Mesodermal cell (in vitro differentiated cells): ENCODE data around the gene RASL11B.

Experiments used
- H3K27ac ChIP-seq: 2 replicates; pipeline ENCODE4 v1.7.0; 2013; ENCODE audit warnings: mild to moderate bottlenecking, low read depth, low read length, moderate library complexity; ENCODE audit not compliant: severe bottlenecking
- H3K36me3 ChIP-seq: 2 replicates; pipeline ENCODE4 v1.7.1; 2013; ENCODE audit warnings: mild to moderate bottlenecking, low read length, moderate library complexity; ENCODE audit not compliant: control insufficient read depth, insufficient read depth
- H3K4me1 ChIP-seq: one replicate; pipeline ENCODE4 v1.7.1; 2013; ENCODE audit warnings: mild to moderate bottlenecking, low read length; ENCODE audit not compliant: insufficient read depth, control insufficient read depth, poor library complexity, severe bottlenecking
- H3K4me3 ChIP-seq: 2 replicates; pipeline ENCODE4 v1.7.0; 2013; ENCODE audit warnings: low read length, control low read depth, mild to moderate bottlenecking; ENCODE audit not compliant: insufficient read depth, poor library complexity, severe bottlenecking; ENCODE audit errors: extremely low read depth
- H3K9me3 ChIP-seq: 2 replicates; pipeline ENCODE4 v1.7.1; 2013; ENCODE audit warnings: mild to moderate bottlenecking, low read length, moderate library complexity; ENCODE audit not compliant: control insufficient read depth
- WGBS, 2 experiments: methylation state at CpG; one replicate each; pipeline ENCODE4 v1.1.5; 2013; ENCODE audit warnings: missing lambda C conversion rate in 2 of 2; ENCODE audit not compliant: insufficient coverage in 2 of 2; 5-methylcytosine and 5-hydroxymethylcytosine counted together

RASL11B gene

GRCh38 chr4:52889778-52890520 lies 27.8 kb downstream of the RASL11B start:
- WGBS, 2 experiments = no CpG with 5 or more reads among the region's 2 CpGs
- Histone ChIP-seq H3K4me3 (no peak overlapping the region), H3K27ac (no peak overlapping the region)

GRCh38 chr4:52890521-52890791 lies 28.3 kb downstream of the RASL11B start:
- Histone ChIP-seq H3K36me3 (no peaks in the 10 kb centered on the region), H3K9me3 (peaks cover 9% of the 10 kb centered on the region), H3K27ac (no peak overlapping the region), H3K4me1 (no peaks in the 10 kb centered on the region), H3K4me3 (no peak overlapping the region)
- WGBS, 2 experiments = no CpG with 5 or more reads among the region's 1 CpG

More at GRCh38 chr4:52889778-52890520, 27.8 kb downstream of the RASL11B start:
- no peaks in the 10 kb centered on the region for H3K36me3 ChIP-seq
- no peaks in the 10 kb centered on the region for H3K4me1 ChIP-seq
- H3K9me3 ChIP-seq = peaks cover 11% of the 10 kb centered on the region

- Histone ChIP-seq H3K27ac (no peak overlapping the region), H3K4me1 (no peaks in the 10 kb centered on the region), H3K9me3 (no peaks in the 10 kb centered on the region), H3K4me3 (no peak overlapping the region), H3K36me3 (no peaks in the 10 kb centered on the region)
- 93 to 94% methylated on average over 1 of the region's 1 CpG for WGBS, 2 experiments
Measured at GRCh38 chr4:52891743-52892142, 29.6 kb downstream of the RASL11B start.

GRCh38 chr4:52892880-52893279 lies 30.8 kb downstream of the RASL11B start:
- Histone ChIP-seq H3K27ac (no peak overlapping the region), H3K9me3 (no peaks in the 10 kb centered on the region), H3K36me3 (no peaks in the 10 kb centered on the region), H3K4me3 (no peak overlapping the region), H3K4me1 (no peaks in the 10 kb centered on the region)
- WGBS, 2 experiments = 92 to 93% methylated on average over 2 of the region's 3 CpGs

- Histone ChIP-seq H3K36me3 (no peaks in the 10 kb centered on the region), H3K27ac (no peak overlapping the region), H3K4me1 (no peaks in the 10 kb centered on the region), H3K4me3 (no peak overlapping the region), H3K9me3 (no peaks in the 10 kb centered on the region)
- no CpG with 5 or more reads among the region's 1 CpG for WGBS, 2 experiments
Measured at GRCh38 chr4:52894443-52894842, 32.3 kb downstream of the RASL11B start.

- Histone ChIP-seq H3K27ac (no peak overlapping the region), H3K9me3 (no peaks in the 10 kb centered on the region), H3K4me3 (no peak overlapping the region), H3K36me3 (no peaks in the 10 kb centered on the region), H3K4me1 (no peaks in the 10 kb centered on the region)
- 92 to 100% methylated on average over 2 of the region's 4 CpGs for WGBS, 2 experiments
Measured at GRCh38 chr4:52903273-52903672, 41.2 kb downstream of the RASL11B start.

GRCh38 chr4:52904421-52904820 lies 42.3 kb downstream of the RASL11B start:
- H3K36me3 ChIP-seq = no peaks in the 10 kb centered on the region
- no peak overlapping the region for H3K4me3 ChIP-seq
- WGBS, 2 experiments = 80 to 83% methylated on average over 3 of the region's 4 CpGs
- no peaks in the 10 kb centered on the region for H3K9me3 ChIP-seq
- no peaks in the 10 kb centered on the region for H3K4me1 ChIP-seq
- no peak overlapping the region for H3K27ac ChIP-seq

GRCh38 chr4:52907510-52907909 lies 45.4 kb downstream of the RASL11B start:
- WGBS, 2 experiments = no CpG with 5 or more reads among the region's 2 CpGs
- Histone ChIP-seq H3K27ac (no peak overlapping the region), H3K4me3 (no peak overlapping the region), H3K9me3 (no peaks in the 10 kb centered on the region), H3K4me1 (no peaks in the 10 kb centered on the region), H3K36me3 (no peaks in the 10 kb centered on the region)

- H3K9me3 ChIP-seq = no peaks in the 10 kb centered on the region
- H3K4me1 ChIP-seq = no peaks in the 10 kb centered on the region
- no peak overlapping the region for H3K4me3 ChIP-seq
- no peaks in the 10 kb centered on the region for H3K36me3 ChIP-seq
- no peak overlapping the region for H3K27ac ChIP-seq
Measured at GRCh38 chr4:52910115-52910514, 48.0 kb downstream of the RASL11B start.

- Histone ChIP-seq H3K4me3 (no peak overlapping the region), H3K9me3 (no peaks in the 10 kb centered on the region), H3K27ac (no peak overlapping the region), H3K4me1 (no peaks in the 10 kb centered on the region), H3K36me3 (no peaks in the 10 kb centered on the region)
- WGBS, 2 experiments = 0% methylated on average over 2 of the region's 3 CpGs; no CpG with 5 or more reads in 1 of the 2 experiments
Measured at GRCh38 chr4:52911684-52912294, 49.7 kb downstream of the RASL11B start.

GRCh38 chr4:52912608-52913007 lies 50.5 kb downstream of the RASL11B start:
- whole genome bisulfite sequencing, 2 experiments = no CpG with 5 or more reads among the region's 2 CpGs
- Histone ChIP-seq H3K4me1 (no peaks in the 10 kb centered on the region), H3K36me3 (no peaks in the 10 kb centered on the region), H3K27ac (no peak overlapping the region), H3K4me3 (no peak overlapping the region), H3K9me3 (no peaks in the 10 kb centered on the region)
